NCI-H82 treated with DMSO at 0.1 percent for 48 hours (cell line): ENCODE data around the gene DPP4.
"Not testable (repeated sequence)": the region's sequence is repeated elsewhere in the genome, so short reads cannot be mapped to it uniquely, and the experiment has no call there.

Experiments used
- DNase-seq: peaks from one replicate; lab custom pipeline; 2025; ENCODE audit not compliant: unreplicated experiment; lab: John Stamatoyannopoulos, UW

Gene DPP4

DNA sequence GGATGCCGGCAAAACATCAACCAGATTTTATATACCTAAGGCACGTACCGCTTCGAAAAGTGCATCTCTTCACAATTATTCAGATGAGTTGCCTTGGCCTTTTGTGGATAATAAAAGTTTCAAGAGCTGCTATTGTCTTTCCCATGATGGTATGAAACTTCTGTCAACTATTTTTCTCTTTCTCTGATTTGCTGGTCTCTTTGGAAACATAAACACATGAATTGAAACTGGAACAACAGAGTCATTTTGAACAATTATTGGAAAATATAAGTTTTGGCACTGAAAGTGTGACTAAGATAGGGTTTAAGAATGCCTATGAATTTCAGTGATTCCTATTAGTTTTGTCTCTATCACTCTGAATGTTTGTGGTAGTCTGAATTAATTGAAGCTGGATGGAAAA, 109.9 kb downstream of the DPP4 start:
- no peak for DNase-seq

DNA sequence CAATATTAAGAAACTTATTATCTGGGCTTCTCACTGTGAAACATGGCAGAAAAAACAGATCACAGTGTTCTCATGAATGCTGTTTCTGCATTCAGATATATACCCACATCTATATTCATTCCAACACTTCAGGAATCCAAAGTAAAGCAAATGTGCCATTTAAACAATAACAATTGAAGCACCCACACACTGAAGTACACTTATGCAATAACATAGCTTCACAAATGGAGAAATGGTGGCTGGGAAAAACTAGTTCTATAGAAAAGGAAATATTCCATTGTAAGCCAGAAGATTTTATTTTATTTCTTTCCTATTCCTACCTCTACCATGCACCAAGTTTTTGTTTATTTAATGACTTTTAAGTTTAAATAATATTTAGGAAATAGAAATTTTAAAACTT, 111.9 kb downstream of the DPP4 start:
- no peak for DNase-seq

DNA sequence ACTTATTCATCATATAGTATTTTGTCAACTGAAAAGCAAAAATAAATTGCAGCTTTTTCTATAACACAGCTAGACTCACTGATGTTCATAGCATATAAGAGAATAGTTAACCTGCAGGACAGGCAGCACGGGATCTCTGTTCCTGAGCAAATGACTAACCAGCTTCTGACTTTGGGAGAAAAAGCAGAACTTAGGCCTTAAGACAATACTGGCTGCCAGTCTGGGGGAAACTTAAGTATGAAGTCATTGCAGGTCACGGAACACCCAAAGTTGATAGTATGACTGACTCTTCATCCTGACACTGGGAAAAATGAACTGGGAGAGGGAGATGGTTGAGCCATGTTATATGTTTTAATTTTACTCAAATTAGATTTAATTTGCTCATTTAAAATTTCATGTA, 113.0 kb downstream of the DPP4 start:
- DNase-seq, result no peak

DNA sequence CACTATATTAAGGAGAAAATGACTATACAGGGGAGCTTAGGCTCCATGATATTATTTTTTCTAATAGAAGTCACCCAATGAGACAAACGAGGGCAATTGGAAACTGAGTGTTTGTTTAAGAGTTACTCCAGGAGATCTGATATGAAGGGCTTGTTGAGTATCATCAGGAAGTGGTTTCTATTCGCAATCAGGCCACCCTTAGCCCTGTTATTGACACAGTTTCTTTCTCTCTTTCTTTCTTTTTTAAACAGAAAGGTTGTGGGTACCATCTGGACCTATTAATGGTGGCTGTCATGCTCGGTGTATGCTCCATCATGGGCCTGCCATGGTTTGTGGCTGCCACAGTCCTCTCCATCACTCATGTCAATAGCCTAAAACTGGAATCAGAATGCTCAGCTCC, 117.3 kb downstream of the DPP4 start:
- DNase-seq, result no peak

DNA sequence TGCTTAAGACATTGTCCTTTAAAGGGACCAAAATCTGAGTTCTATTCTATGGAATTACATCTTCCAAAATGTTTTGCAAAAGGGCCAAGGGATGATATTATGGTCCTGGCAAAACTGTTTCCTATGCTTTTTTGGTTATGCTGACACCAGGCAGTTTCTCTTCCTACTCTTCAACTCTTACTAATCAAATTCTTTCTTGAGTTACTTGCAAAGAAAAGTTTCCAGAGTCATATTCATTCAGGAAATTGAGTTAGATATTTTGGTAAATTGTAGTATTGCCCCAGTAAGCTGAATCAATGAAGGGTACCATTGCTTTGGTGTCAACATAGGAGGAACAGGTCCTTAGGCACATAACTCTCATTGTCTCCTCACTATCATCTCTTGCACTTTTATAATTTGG, 118.8 kb downstream of the DPP4 start:
- DNase-seq, result no peak

DNA sequence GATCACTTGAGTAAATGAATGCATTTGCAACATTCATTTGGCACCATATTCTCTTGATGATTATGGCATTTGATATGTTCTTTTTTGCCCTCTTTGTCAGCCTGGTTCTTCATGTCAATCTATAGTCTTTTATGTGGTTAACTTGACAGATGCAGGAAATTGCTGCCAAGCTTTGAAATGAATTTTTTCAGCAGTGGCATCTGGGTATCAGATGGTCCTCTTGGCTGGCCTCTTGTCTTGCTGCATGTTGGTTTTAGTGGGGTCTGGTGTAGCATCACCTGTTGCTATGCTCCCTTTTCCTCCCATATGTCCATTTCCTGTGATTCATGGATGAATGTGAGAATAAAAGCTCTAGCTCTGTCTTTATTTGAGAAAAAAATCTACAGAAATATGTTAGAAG, 119.9 kb downstream of the DPP4 start:
- no peak for DNase-seq

DNA sequence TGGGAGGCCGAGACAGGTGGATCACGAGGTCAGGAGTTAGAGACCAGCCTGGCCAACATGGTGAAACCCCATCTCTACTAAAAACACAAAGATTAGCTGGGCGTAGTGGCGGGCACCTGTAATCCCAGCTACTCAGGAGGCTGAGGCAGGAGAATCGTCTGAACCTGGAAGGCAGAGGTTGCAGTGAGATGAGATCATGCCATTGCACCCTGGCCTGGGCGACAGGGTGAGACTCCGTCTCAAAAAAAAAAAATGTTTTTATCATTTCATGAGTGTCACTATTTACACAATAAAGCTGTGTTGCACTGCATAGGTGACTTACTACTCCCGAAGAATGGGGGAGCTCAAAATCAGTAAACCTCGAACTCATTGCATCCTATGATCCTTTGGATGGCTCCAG, 120.6 kb downstream of the DPP4 start:
- DNase-seq, result not testable (repeated sequence)

DNA sequence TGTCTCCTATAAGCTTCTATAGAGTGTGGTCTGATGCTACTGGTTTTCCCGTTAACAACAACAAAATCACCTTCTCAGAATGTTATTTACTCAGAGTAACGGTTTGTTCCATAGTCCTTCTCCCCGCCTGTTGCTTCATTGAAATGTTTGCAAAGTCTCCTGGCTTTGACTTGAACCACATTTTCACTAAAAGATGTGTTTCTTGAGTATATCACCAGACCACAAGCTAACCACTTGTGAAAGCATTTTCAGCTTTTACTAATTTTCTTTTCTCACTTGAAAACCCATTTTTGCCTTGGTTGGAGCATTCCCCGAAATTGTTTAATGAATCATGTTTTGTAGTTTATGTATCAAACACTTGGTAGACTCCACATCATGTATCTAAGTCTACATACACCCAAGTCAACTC, 121.2 kb downstream of the DPP4 start:
- no peak for DNase-seq

DNA sequence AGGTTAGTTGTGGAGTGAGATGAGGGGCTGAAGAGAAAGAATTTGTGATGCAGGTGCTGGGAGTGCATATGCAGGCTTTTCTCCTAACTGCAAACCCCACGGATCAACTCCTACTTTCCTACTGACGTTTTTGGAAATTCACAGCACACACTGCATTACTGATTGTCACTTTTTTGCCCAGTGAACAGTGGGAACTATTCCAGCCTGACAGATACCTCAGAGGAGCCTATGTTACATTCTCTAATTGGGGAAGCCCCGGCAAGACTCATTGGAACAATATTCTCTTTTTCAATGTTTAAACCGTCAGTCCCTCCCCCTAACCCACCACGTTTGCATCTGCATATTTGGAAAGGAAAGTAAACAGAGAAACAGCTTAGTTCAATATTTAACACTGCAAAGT, 126.2 kb downstream of the DPP4 start:
- no peak for DNase-seq

DNA sequence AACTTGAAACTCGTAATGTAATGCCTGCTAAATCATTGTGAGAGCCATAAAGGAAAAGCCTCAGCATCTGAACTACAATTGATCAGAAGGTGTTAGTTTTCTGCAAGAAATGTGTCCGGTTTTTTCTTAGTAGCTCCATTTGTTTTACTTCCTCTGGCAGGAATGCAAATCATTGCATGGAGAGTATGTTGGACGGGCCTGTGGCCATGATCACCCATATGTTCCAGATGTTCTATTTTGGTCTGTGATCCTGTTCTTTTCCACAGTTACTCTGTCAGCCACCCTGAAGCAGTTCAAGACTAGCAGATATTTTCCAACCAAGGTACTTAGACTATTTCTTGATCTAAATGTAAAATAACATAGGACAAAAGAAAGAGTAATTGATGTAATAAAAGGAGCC, 126.6 kb downstream of the DPP4 start:
- no peak for DNase-seq

DNA sequence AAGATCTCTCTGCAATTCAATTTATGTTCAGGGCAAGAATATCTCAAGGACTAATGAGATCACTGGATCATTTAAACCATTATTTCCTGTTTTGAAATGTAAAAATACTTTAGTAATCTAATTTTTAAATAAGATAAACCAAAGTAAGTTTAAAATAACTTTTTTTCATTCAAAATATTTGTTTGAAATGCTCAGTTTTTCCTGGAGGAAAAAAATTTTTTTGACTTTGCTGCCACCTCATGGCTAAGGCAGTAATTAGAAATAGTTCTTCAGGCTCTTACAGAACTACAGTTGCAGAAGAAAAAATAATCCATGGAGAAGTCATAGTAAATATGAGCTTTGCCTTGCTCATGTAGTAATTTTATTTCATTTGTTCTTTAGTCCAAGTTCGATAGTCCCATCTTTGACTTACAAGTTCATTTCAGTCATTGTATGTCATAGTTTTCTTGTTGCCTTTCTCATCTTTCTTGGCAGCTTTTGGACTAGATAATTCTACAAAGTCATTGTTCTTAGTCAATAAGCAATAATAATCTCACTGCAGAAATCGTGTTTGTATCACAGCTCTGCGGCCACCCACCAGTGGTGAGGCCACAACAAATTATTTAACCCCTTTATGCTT, 127.4 kb downstream of the DPP4 start:
- DNase-seq, result no peak

DNA sequence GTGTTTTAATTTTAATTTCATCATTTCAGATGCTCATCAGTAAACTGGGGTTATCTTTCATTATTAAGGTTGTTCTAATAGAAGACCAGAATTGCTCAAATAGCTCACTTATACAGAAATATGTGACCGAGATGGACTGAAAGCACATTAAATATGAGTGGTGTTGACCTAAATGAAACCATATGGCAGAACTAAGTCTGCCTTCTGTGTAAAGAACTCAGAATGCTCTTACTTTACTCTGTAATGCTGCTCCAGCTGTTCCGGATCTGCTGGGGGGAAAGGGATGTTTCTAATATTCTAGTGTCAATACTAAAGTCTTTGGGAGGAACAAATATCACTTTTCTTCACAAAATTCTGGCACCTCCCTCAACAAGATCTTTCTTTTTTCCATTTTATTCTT, 131.0 kb downstream of the DPP4 start:
- DNase-seq, result no peak
